T47D (cell line): ENCODE data around the gene ERC2.

Experiments
- DNase-seq, 2 experiments: peaks; one replicate each; pipeline versions ENCODE4 v3.0.0 to v3.0.0-alpha.2; 2011 to 2012; ENCODE audit warnings: low read depth in 1 of 2, low spot score in 1 of 2
- JUND ChIP-seq: IDR thresholded peaks from 2 replicates; pipeline ENCODE4 v1.6.1; 2012; ENCODE audit warnings: low read depth
- in situ Hi-C: cut with HindIII; loops from 2 replicates; pipeline ENCODE4 v1.10.0; 2016; ENCODE audit warnings: low sequenced_read_pairs, low pct_unique_long_range_greater_than_20kb

ERC2 gene

DNA sequence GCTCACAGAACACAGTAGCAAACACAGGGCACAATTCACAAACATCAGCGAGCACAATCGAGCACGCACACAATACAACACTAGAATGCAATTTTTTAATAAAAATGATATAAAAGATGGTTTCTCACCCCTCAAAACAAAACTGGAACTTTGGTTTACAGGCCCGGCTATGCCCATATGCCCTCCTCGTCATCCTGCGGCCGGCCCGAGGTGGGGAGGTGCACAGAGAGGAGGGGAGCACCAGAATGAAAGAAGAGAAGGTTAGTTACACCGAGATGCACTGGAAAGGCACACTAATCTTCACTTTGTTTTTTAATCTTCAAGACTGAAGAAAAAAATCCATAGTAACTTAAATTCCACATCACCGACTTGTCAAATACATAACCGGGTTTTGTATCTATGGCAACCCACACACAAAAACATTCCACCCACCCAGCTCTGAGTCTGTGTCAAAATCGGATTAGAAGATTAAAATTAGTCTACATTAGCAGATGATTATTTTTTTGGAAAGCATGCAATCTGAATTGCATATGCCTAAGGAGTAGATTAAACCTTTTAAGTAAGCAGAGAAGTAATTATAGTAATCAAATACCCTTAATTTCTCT, 784.5 kb downstream of the ERC2 start:
- DNase-seq: no peak
- in situ Hi-C loops: no loop called here
- TF ChIP-seq JUND: no peak

DNA sequence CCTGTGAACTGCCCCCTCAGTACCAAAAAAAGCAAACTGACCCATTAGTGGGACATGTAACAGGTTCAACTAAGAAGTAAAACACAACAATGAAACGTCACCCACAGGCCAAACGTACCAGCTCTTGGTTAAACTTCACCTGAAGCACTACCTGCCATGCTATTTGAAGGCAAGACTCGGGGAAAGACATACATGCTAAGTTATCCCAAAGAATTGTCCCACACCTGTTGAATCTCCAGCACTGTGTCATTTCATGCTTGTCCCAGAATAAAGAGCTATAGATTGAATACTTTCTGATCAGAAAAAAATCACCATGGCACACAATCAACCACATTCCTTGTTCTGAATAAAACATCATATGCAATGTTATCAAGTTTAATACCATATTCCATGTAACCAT, 785.8 kb downstream of the ERC2 start:
- no peak for DNase-seq
- TF ChIP-seq JUND: no peak
- in situ Hi-C loops: no loop called here

DNA sequence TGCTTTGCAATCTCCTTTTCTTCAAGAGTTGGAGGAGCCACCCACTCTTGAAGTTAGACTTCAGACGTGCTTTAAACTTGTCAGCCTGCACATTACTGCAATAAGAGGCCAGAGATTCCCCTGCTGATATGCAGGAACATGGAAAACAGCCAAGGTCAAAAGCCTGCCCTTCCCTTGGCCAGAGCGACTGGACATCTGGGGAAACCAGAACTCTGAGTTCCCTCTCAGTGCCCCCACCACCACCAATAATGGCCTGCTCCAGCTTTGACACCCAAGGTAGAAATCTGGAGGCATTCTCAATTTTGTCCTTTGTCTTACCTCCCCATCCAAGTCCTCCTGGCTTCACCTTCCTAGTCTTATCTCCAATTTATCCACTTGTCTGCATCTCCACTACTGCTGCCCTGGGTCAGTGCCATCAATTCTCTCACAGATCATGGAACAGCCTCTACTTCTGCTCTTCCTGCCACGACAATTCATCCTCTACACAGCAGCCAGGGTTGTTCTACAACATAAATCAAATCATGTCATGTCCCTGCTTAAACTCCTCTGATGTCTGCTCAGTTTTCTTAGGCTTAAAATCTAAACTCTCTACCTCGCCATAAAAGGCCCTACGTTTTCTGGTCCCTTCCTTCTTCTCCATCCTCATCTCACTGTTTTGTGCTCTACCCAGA, 789.6 kb downstream of the ERC2 start:
- no peak for TF ChIP-seq JUND
- DNase-seq: no peak
- in situ Hi-C loops: no loop called here

DNA sequence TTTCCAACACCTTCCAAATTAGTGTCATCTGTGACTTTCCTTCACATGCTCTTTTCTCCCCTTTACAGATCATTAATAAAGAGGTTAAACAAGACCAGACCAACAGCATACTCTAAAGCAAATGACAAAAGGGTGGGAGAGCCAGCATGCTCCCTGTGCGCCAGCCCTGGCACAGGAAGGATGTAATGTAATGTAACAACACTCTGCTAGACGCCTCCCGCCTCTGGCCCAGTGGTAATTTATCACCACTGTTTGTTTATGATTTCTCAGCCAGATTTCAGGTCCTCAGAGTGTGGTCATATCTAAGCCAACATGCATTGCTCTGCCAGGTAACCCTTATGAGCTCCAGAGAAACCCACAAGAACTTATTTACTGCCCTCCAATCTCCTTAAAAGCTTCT, 791.6 kb downstream of the ERC2 start:
- in situ Hi-C loops: no loop called here

DNA sequence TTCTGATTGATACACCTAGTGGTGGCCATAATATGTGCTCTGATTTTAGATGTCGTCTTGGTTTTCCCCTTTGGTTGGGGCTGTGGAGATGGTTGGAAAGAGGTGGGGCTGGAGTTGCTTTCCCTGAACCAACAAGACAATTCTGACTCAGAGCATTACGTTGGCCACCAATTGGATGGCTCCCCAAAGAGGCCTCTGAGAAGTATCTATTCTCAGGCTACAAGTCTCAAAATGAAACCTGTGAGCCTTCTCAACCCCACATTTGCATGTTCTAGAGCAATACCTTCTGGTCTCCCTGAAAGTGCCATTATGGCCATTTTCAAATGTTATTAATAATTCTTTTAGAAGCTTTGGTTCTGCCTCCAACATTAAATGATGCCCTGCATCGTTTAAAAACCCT, 792.8 kb downstream of the ERC2 start:
- DNase-seq: no peak
- no peak for TF ChIP-seq JUND
- in situ Hi-C loops: no loop called here

More for the DNA sequence above, 791.6 kb downstream of the ERC2 start:
- DNase-seq: no peak
- TF ChIP-seq JUND: no peak

DNA sequence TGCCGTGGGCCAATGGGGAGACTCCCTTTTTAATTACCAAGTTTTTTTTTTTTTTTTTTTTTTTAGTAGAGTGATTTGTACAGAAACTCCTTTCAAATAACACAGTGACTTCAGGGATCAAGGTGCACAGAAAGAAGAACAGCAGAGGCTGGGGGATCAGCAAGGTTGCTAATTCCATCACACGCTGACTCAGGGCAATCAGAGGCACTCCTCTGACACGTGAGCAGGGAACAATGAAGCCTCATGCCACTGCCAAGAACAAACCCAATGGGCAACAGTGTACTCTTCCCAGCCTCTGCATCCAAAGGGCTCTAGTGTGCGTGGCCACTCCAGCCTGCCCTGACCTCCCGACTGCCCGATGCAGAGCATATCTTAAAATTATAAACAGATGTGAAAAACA, 794.5 kb downstream of the ERC2 start:
- TF ChIP-seq JUND: no peak
- no peak for DNase-seq
- in situ Hi-C loops: no loop called here

DNA sequence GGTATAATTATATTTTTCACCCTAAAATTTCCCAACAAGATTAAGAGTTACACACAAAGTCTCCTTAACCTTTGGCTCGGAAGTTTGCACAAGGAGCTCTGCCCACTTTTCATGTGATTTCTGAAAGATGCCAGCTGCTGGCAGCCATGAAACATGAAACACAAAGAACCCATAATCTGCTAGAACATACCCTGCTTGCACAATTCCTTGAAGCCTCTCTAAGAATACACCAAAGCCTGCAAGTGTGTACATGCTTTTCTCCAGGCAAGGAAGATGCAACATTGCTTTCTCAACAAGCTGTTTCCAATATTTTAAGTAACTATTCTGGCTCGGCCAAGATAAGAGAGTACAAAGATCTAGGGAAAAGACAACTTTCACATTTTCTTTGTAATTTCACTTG, 799.1 kb downstream of the ERC2 start:
- TF ChIP-seq JUND: no peak
- in situ Hi-C loops: no loop called here
- no peak for DNase-seq

DNA sequence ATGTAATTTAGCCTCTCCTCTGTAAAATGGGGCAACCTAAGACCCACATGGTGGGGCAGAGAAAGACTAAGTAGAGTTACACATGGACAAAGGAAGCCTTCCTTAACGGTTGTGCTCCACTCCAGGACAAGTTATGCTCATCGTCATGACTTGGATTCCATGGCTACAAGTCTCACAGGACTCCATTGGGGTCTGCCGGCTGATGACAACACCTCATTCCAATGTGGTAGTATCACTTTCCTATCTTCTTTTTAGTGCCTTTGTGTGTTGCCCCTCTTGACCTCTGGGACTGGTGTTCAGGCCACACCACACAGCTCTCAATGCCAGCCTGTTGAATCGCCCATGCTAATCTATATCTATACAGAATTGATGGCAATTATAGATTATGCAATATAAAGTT, 799.9 kb downstream of the ERC2 start:
- in situ Hi-C loops: no loop called here
- no peak for DNase-seq
- no peak for TF ChIP-seq JUND

DNA sequence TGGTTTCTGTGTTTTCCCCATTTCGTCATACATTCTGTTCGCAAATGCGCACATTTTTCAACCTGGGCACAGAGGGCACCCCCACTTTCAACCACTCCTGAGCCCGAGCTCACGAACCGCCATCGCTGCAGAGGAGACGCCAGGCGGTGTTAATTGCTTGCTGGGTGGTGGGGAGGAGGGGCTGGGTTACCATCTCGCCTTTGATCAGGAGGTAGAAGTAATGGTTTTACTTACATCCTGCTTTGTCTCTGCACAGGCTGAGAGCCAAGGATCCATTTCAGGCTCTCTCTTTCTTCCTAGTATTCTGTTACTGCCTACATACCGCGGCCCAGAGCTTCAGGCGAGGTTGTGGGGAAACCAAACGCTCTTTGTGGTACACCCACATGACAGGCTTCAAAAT, 803.9 kb downstream of the ERC2 start:
- no peak for DNase-seq
- in situ Hi-C loops: no loop called here
- no peak for TF ChIP-seq JUND

DNA sequence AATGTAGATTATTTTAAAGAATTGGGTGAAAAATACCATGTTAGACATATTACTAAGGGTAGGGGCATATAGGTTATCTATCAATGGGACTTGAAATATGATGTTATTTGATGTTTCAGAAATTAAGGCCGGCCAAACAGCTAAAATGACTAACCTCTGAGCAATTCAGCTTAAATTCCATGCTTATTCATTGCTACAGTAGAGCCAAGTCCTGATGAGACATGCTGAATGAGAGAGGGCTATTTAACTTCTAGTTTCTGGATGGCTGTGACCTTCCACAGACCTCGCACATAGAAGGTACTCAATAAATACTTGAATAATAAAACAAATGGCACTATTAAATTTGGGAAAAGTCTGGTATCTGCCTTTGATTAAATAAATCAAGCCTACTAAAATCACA, 805.6 kb downstream of the ERC2 start:
- TF ChIP-seq JUND: no peak
- in situ Hi-C loops: no loop called here
- DNase-seq: no peak

DNA sequence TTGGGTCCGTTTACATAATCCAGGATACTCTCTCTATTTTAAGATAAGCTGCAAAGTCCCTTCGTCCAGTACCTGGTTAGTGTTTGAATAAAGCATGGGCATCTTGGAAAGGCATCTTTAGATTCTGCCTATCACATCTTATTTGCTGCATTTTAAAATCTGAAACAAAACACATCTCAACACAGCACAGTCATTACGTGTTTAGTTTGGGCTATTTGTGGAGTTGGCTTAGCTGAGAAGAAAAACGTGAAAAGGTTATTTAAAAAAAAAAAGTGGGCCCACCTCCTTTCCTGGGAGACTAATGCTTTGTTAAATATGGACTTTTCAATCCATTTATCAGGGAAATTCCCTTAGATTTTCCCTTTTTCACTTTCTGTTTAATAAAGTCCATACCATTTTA, 806.7 kb downstream of the ERC2 start:
- no peak for TF ChIP-seq JUND

DNA sequence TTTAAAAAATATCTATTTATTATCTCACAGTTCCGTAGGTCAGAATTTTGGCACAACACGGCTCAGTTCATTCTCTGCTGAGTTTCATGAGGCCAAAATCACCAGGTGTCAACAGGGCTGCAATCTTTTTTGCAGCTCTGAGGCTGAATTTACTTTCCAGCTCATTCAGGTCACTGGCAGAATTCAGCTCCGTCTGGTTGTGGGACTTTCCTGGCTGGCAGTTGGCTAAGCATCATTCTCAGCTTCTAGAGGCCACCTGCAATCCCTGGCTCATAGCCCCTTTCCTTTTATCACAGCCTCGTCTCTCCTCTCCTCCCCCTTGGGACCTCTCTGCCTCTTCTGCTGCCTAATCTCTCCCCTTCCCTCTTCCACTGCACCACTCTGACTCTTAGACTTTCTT, 807.1 kb downstream of the ERC2 start:
- TF ChIP-seq JUND: no peak
- in situ Hi-C loops: no loop called here
- DNase-seq: no peak

More for the DNA sequence above, 806.7 kb downstream of the ERC2 start:
- no peak for DNase-seq
- in situ Hi-C loops: no loop called here

DNA sequence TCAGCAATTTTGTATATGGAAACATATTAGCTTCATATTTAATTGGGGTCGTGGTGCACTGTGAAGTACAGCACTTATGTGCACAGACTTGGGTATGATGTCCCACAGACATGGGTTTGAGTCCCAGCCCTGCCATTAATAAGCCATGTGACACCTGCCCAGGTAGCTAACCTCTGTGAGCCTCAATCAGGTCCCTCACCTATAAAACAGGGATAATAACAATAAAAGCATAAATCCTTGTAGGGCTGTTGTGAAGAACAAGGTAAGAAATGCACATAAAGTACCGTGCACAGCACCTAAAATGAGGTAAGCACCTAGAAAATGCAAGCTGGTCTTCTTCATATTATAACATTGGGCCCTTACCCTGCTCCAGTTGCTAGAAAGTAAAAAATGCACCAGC, 807.6 kb downstream of the ERC2 start:
- DNase-seq: no peak
- in situ Hi-C loops: no loop called here

DNA sequence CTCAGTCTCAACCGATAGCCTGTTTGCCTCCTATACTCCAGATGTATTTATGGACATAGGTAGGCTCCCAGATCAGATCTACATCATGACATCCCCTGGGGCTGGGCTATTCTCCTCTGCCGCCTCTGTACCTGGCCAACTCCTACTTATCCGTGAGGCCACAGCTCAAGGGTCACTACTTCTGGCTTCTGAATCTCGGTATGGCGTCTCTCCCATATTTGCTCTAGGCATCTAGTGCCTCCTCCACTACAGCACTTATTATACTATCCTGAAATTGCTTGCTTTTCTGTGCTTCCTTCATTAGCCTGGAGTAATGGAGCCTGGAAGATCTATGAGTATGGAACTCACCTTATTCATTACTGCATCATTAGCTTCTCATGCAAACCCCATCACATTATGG, 808.6 kb downstream of the ERC2 start:
- in situ Hi-C loops: no loop called here
- DNase-seq: no peak
- TF ChIP-seq JUND: no peak

More for the DNA sequence above, 807.6 kb downstream of the ERC2 start:
- TF ChIP-seq JUND: no peak
